ENCODE results near the gene HBE1.

The HBE1 gene

DNA sequence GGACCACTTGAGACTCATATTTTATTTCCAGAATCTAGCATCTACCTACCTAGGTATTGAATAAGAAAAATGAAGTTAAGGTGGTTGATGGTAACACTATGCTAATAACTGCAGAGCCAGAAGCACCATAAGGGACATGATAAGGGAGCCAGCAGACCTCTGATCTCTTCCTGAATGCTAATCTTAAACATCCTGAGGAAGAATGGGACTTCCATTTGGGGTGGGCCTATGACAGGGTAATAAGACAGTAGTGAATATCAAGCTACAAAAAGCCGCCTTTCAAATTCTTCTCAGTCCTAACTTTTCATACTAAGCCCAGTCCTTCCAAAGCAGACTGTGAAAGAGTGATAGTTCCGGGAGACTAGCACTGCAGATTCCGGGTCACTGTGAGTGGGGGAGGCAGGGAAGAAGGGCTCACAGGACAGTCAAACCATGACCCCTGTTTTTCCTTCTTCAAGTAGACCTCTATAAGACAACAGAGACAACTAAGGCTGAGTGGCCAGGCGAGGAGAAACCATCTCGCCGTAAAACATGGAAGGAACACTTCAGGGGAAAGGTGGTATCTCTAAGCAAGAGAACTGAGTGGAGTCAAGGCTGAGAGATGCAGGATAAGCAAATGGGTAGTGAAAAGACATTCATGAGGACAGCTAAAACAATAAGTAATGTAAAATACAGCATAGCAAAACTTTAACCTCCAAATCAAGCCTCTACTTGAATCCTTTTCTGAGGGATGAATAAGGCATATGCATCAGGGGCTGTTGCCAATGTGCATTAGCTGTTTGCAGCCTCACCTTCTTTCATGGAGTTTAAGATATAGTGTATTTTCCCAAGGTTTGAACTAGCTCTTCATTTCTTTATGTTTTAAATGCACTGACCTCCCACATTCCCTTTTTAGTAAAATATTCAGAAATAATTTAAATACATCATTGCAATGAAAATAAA is 44.9 kb downstream of the HBE1 start:
- no peak overlapping the region for H3K4me3 ChIP-seq (ENCODE audit: low read depth, low read length)
- TF ChIP-seq, protein P1, sequence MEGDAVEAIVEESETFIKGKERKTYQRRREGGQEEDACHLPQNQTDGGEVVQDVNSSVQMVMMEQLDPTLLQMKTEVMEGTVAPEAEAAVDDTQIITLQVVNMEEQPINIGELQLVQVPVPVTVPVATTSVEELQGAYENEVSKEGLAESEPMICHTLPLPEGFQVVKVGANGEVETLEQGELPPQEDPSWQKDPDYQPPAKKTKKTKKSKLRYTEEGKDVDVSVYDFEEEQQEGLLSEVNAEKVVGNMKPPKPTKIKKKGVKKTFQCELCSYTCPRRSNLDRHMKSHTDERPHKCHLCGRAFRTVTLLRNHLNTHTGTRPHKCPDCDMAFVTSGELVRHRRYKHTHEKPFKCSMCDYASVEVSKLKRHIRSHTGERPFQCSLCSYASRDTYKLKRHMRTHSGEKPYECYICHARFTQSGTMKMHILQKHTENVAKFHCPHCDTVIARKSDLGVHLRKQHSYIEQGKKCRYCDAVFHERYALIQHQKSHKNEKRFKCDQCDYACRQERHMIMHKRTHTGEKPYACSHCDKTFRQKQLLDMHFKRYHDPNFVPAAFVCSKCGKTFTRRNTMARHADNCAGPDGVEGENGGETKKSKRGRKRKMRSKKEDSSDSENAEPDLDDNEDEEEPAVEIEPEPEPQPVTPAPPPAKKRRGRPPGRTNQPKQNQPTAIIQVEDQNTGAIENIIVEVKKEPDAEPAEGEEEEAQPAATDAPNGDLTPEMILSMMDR (IDR thresholded peaks at IDR 0.05; ENCODE audit: low read depth, low read length) = no peak

DNA sequence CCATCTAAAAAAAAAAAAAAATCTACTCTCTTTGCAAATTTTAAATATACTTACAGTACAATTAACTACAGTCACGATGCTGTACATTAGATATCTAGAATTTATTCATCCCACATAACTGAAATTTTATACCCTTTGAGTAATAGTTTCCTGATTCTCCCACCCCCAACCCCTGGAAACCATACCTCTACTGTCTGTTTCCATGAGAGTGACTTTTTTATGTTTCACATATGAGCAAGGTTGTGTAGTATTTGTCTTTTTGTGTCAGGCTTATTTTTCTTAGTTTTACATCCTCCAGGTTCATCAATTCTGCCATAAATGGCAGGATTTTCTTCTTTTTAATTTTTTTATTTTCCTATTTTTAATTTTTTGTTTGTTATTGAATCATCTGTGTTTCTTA is 46.1 kb downstream of the HBE1 start:
- TF ChIP-seq, protein P1 (IDR thresholded peaks at IDR 0.05; ENCODE audit: low read depth, low read length) = no peak
- no peak overlapping the region for H3K4me3 ChIP-seq (ENCODE audit: low read depth, low read length)

DNA sequence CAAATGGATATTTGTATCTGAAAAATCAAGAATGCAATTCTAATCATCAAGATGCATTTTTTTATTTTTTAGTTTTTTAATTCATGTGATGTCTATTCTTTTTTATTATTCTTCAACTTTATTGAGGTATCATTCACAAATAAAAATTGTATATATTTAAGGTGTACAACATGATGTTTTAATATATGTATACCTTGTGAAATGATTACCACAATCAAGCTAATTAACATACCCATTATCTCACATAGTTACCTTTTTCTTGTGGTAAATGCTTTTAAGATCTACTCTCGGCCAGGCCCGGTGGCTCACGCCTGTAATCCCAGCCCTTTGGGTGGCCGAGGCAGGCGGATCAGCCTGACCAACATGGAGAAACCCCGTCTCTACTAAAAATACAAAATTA is 46.6 kb downstream of the HBE1 start:
- no peak overlapping the region for H3K4me3 ChIP-seq (ENCODE audit: low read depth, low read length)
- TF ChIP-seq, protein P1 (IDR thresholded peaks at IDR 0.05; ENCODE audit: low read depth, low read length) = no peak
